Tibial artery (tissue), 4 donors: ENCODE results near the gene SNAPC1.

ENCODE experiments used
- DNase-seq, 2 donors: peaks; one replicate each; pipeline ENCODE4 v3.0.0-alpha.2; 2019
- H3K27ac ChIP-seq, 2 donors: fragments of 200-600 bp; sonication (generic) in 1 of 2; 1 replicate in 1 of 2; 2 replicates in 1 of 2; pipeline ENCODE4 v1.5.1; 2018 to 2019; ENCODE audit warnings: mild to moderate bottlenecking in 1 of 2
- H3K27me3 ChIP-seq, 2 donors: fragments of 200-600 bp; sonication (generic) in 1 of 2; one replicate each; pipeline versions ENCODE4 v1.5.1 to v1.6.0; 2016 to 2019
- H3K36me3 ChIP-seq, 3 donors: fragments of 200-600 bp; sonication (generic) in 2 of 3; one replicate each; pipeline ENCODE4 v1.5.1; 2016 to 2019; ENCODE audit warnings: mild to moderate bottlenecking in 2 of 3
- H3K4me1 ChIP-seq, 4 donors: fragments of 200-600 bp; sonication (generic) in 2 of 4; 1 replicate in 3 of 4; 2 replicates in 1 of 4; pipeline ENCODE4 v1.5.1; 2016 to 2019
- H3K4me3 ChIP-seq, 2 donors: fragments of 200-600 bp; sonication (generic) in 1 of 2; 1 replicate in 1 of 2; 2 replicates in 1 of 2; pipeline ENCODE4 v1.5.1; 2018 to 2019; ENCODE audit warnings: mild to moderate bottlenecking in 2 of 2
- H3K9me3 ChIP-seq, 3 donors: fragments of 200-600 bp; sonication (generic) in 1 of 3; one replicate each; pipeline ENCODE4 v1.5.1; 2016 to 2019
- CTCF ChIP-seq, 2 experiments: fragments of 200-600 bp in 1 of 2; fragments of 450-650 bp in 1 of 2; IDR thresholded peaks; one replicate each; pipeline ENCODE4 v1.5.1; 2017 to 2019; ENCODE audit warnings: antibody characterized with exemption in 2 of 2, mild to moderate bottlenecking in 1 of 2, moderate library complexity in 1 of 2
- intact Hi-C: fragments of 100-400 bp; cut with DNase I; formaldehyde crosslinking; loops from one replicate; pipeline ENCODE4 v1.15.0; 2023; ENCODE audit warnings: low total_unique reads

Gene SNAPC1

GRCh38 chr14:61761959-61762786, at the start of gene SNAPC1:
TSS of gene SNAPC1 (plus strand) at chr14:61762420. CDS start at chr14:61762461, 41 bp downstream.
- Histone ChIP-seq H3K27ac (peak within 1 kb of the TSS; percentile 85 to 87), H3K36me3 (peaks cover 0 to under 1% (median under 1%) of the 10 kb centered on the region in 3 donors), H3K27me3 (no peaks in the 10 kb centered on the region), H3K4me1 (peaks cover 0 to 25% (median 11%) of the 10 kb centered on the region in 4 donors), H3K4me3 (peak within 1 kb of the TSS; percentile 67 to 76), H3K9me3 (no peaks in the 10 kb centered on the region)
- peak; percentile 97 to 98 for DNase-seq
- intact Hi-C loops = loop anchor here (10.0 kb wide), 1 partner anchor 297 kb away; no protein-coding TSS in a partner anchor
- TF ChIP-seq CTCF (IDR thresholded peaks at IDR 0.05) = no peak

DNA sequence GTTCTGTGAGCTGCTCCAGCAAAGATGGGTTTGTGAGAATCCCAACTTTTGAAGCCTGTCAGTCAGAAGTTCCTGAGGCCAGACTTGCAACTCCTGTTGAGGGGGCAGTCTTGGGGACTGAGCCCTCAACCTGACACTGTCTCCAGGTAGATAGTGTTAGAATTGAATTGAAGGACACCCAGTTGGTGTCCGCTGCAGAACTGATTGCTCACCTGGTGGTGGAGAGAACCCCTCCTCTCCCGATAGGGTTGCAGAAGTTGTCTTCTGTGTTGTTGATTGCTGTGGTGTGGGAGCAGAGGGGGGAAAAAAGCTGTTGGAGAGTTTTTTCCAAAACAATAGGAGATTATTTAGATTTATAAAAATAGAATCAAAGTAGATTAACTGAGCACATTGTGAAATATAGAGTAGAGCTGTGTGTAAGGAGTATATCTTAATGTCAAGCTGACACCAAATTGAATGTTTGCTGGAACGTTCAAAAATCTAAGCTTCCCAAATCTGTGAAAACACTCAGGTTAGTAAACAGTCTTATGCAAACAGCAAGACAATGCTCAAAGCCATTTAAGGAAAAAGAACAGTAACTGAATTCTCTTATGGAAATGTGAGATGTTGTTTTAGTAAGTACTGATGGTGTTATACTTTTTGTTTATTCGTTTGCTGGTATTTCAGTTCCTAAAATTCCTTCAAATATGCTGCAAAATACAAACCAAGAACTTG, 48.3 kb upstream of the SNAPC1 start:
- intact Hi-C loops = no loop called here
- H3K27ac ChIP-seq = no peak overlapping the region
- no peak for DNase-seq

DNA sequence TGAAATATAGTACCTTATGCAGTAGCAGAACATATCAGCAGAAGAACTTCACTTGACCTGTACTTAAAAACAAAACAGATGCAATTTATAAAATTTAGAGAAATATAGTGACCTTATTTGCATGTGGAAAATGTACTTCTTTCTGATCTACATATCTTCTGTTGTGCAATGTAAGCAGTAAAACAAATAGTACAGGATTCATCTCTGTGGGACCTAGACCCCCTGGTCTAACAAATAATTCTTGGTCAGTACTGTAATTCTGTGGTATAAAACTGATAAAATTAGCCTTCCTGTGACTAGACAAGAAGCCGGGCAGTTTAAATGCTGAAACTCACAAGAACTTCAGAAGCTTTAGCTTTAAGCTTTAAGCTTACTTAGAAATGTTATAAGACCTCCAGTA, 45.3 kb upstream of the SNAPC1 start:
- no peak overlapping the region for H3K4me3 ChIP-seq
- H3K4me1 ChIP-seq = peaks cover 0 to 78% (median 9%) of the 10 kb centered on the region in 4 donors
- no peaks in the 10 kb centered on the region for H3K9me3 ChIP-seq
- no peaks in the 10 kb centered on the region for H3K27me3 ChIP-seq
- DNase-seq = no peak
- intact Hi-C loops = no loop called here
- peaks cover 2 to 5% (median 5%) of the 10 kb centered on the region in 3 donors for H3K36me3 ChIP-seq
- no peak for TF ChIP-seq CTCF (IDR thresholded peaks at IDR 0.05)
- H3K27ac ChIP-seq = no peak overlapping the region

More for the DNA sequence above, 48.3 kb upstream of the SNAPC1 start:
- H3K36me3 ChIP-seq = no peaks in the 10 kb centered on the region
- no peaks in the 10 kb centered on the region for H3K9me3 ChIP-seq
- H3K4me3 ChIP-seq = no peak overlapping the region
- peaks cover 0 to 75% (median 7%) of the 10 kb centered on the region in 4 donors for H3K4me1 ChIP-seq
- H3K27me3 ChIP-seq = no peaks in the 10 kb centered on the region
- no peak for TF ChIP-seq CTCF (IDR thresholded peaks at IDR 0.05)

DNA sequence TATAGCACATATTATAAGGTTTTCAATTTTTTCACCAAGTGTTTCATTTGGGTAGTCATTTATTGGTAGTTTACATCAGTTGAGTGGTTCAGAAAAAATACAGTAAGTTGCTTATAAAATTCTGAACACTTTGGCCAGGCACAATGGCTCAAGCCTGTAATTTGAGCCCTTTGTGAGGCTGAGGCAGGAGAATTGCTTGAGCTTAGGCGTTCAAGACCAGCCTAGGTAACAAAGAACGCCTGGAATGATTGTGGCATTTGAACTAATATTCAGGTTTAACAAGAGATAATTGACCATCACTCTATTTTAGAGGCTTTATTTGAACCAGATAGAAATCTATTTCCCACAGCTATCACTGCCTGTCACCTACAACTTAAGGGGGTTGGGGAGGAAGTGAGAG, 44.2 kb upstream of the SNAPC1 start:
- Histone ChIP-seq H3K36me3 (peaks cover 8 to 16% (median 13%) of the 10 kb centered on the region in 3 donors), H3K4me3 (no peak overlapping the region), H3K27ac (no peak overlapping the region), H3K4me1 (peaks cover 0 to 69% (median 9%) of the 10 kb centered on the region in 4 donors), H3K9me3 (no peaks in the 10 kb centered on the region), H3K27me3 (no peaks in the 10 kb centered on the region)
- TF ChIP-seq CTCF (IDR thresholded peaks at IDR 0.05) = no peak
- no peak for DNase-seq
- intact Hi-C loops = no loop called here

- no peaks in the 10 kb centered on the region for H3K9me3 ChIP-seq
- intact Hi-C loops = no loop called here
- no peak overlapping the region for H3K4me3 ChIP-seq
- peaks cover 8 to 23% (median 13%) of the 10 kb centered on the region in 3 donors for H3K36me3 ChIP-seq
- DNase-seq = no peak
- H3K4me1 ChIP-seq = peaks cover 0 to 53% (median 9%) of the 10 kb centered on the region in 4 donors
- TF ChIP-seq CTCF (IDR thresholded peaks at IDR 0.05) = no peak
- H3K27me3 ChIP-seq = no peaks in the 10 kb centered on the region
- no peak overlapping the region for H3K27ac ChIP-seq
These were observed 42.6 kb upstream of the SNAPC1 start for GRCh38 chr14:61719344-61720293.
